ENCODE results near the gene OXSR1.

DNA sequence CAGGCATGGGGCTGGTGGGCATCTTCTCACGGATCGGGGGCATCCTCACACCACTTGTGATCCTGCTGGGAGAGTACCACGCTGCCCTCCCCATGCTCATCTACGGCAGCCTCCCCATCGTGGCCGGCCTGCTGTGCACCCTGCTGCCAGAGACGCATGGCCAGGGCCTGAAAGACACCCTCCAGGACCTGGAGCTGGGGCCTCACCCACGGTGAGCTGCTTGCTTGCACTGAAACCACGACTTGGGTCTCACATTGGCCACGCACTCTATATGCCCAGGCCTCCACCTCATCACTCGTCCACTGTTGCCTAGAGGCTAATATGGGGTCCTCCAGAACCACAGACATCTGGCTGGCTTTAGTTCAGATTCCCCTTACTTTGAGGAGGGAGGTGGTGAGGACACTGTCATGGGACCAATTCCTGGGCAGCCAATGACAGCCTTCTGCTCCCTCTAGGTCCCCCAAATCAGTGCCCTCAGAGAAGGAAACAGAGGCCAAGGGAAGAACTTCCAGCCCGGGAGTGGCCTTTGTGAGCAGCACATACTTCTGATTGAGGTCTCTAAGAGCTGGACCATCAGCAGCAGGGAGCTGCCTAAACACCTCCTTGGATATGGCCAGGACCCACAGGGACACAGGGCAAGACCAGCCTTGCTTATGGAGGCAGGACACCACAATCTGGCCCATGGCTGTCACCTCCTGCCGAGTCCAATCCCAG is 111.7 kb downstream of the OXSR1 start:
- no peak for TF ChIP-seq CTCF (IDR thresholded peaks at IDR 0.05)
- no peak for TF ChIP-seq POLR2A (IDR thresholded peaks at IDR 0.05)

All from body of pancreas (tissue), 4 donors.